Spleen (tissue), 11 donors: Measurements from ENCODE around the gene RPL10. TPM values are rescaled to one million over a fixed set of nuclear protein-coding genes. Genes with fewer than 3 reads are reported as not detected.

Experiments
- DNase-seq: peaks from one replicate; pipeline ENCODE4 v3.0.0-alpha.2; 2020
- H3K27ac ChIP-seq, 8 donors: fragments of 200-600 bp; sonication (generic) in 7 of 8; 1 replicate in 4 of 8; 2 replicates in 4 of 8; pipeline versions ENCODE4 v1.5.0 to v1.8.0; 2016 to 2021; ENCODE audit warnings: inconsistent platforms in 4 of 8, mild to moderate bottlenecking in 4 of 8, moderate library complexity in 1 of 8
- H3K27me3 ChIP-seq, 7 donors: fragments of 200-600 bp; sonication (generic) in 6 of 7; replicated peaks in 1 of 7; 1 replicate in 4 of 7; 2 replicates in 3 of 7; pipeline versions ENCODE4 v1.5.0 to v1.8.0; 2016 to 2021; ENCODE audit warnings: inconsistent platforms in 3 of 7, mild to moderate bottlenecking in 1 of 7
- H3K36me3 ChIP-seq, 6 donors: fragments of 200-600 bp; sonication (generic) in 5 of 6; 1 replicate in 4 of 6; 2 replicates in 2 of 6; pipeline versions ENCODE4 v1.5.0 to v1.8.0; 2016 to 2021; ENCODE audit warnings: inconsistent platforms in 2 of 6
- H3K4me1 ChIP-seq, 6 donors: fragments of 200-600 bp; sonication (generic) in 5 of 6; 1 replicate in 3 of 6; 2 replicates in 3 of 6; pipeline versions ENCODE4 v1.5.0 to v1.8.0; 2016 to 2021; ENCODE audit warnings: inconsistent platforms in 3 of 6
- H3K4me3 ChIP-seq, 8 donors: fragments of 200-600 bp; sonication (generic) in 7 of 8; 1 replicate in 4 of 8; 2 replicates in 4 of 8; pipeline versions ENCODE4 v1.5.0 to v1.8.0; 2016 to 2021; ENCODE audit warnings: inconsistent platforms in 4 of 8, mild to moderate bottlenecking in 4 of 8, moderate library complexity in 2 of 8
- H3K9me3 ChIP-seq, 8 donors: fragments of 200-600 bp; sonication (generic) in 7 of 8; 1 replicate in 4 of 8; 2 replicates in 4 of 8; pipeline versions ENCODE4 v1.5.0 to v1.8.0; 2016 to 2021; ENCODE audit warnings: inconsistent platforms in 4 of 8
- POLR2A ChIP-seq, 3 donors: fragments of 450-650 bp; IDR thresholded peaks; one replicate each; pipeline ENCODE4 v1.5.1; 2017; ENCODE audit warnings: antibody characterized with exemption in 3 of 3, mild to moderate bottlenecking in 1 of 3
- POLR2AphosphoS5 ChIP-seq, 3 donors: sonication (generic); formaldehyde crosslinking; IDR thresholded peaks; one replicate each; pipeline ENCODE4 v1.5.1; 2017; ENCODE audit warnings: antibody characterized with exemption in 3 of 3
- WGBS, 5 donors: extraction: QIAGEN DNeasy Blood & Tissue Kit in 3 of 5; methylation state at CpG; one replicate each; pipeline versions ENCODE4 v1.1.5 to v1.1.7; 2013 to 2018; 5-methylcytosine and 5-hydroxymethylcytosine counted together
- intact Hi-C: fragments of 100-400 bp; cut with DNase I; formaldehyde crosslinking; loops from one replicate; pipeline ENCODE4 v1.15.0; 2023; ENCODE audit warnings: low total_unique reads
- polyA plus RNA-seq, 3 donors: library from polyadenylated mRNA; stranded (reverse); fragments of 200-250 nt; gene quantifications; one replicate each; pipeline ENCODE4 v1.2.1, GENCODE V29; 2013
- total RNA-seq, 7 donors: library from RNA; depleted of rRNA in 3 of 7; stranded (reverse); fragments of >200 nt in 3 of 7; fragmentation: NEBNext Ultra II Directional in 4 of 7; extraction: Animal tissue kit (Norgen Biotek cat#: 25700) in 4 of 7; gene quantifications; one replicate each; pipeline versions ENCODE4 v1.1.0 to v1.2.1, GENCODE V29; 2016 to 2021
- TF ChIP-seq, protein P1 (sequence below), 11 experiments: fragments of 200-600 bp in 7 of 11; fragments of 450-650 bp in 4 of 11; sonication (generic) in 4 of 11; IDR thresholded peaks in 8 of 11; conservative IDR thresholded peaks in 3 of 11; 1 replicate in 7 of 11; 2 replicates in 4 of 11; pipeline versions ENCODE4 v1.4.0 to v1.8.0; 2016 to 2021; ENCODE audit warnings: antibody characterized with exemption in 11 of 11, inconsistent platforms in 4 of 11, mild to moderate bottlenecking in 1 of 11
- donor health status: healthy with polysubstance abuse.
- donor health status: DM: no; HTN: no; CAD: no; lungs with moderate emphysema.
- donor health status: DM: no; HTN: no; CAD: no.
- donor health status: Bipolar disorder and iron deficiency.
- donor health status: healthy.
- donor health status: DM: no; HTN: no; CAD: no.
- donor health status: DM: yes; HTN: yes; CAD: no.

Gene RPL10
- total and polyA plus RNA-seq, 10 donors, result 2,711 to 9,324 (median 3,504) TPM

DNA sequence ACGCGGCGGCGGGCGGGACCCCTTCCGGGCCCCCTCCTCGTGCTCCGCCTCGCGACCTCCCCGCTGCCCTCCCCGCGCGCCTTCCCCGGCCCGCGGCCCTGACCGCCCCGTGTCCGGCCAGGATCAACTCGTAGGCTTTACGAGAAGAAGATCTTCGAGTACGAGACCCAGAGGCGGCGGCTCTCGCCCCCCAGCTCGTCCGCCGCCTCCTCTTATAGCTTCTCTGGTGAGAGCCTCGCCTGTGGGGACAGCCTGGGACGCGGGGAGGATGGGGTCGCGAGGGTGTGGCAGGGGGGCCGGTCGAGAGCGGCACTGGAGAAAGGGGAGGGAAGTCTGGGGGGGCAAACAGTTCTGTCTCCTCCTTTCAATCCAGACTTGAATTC is 18.6 kb upstream of the RPL10 start:
- Histone ChIP-seq H3K4me1 (peaks cover 7 to 49% (median 24%) of the 10 kb centered on the region in 6 donors), H3K27me3 (no peaks in the 10 kb centered on the region), H3K36me3 (peaks cover 0 to 22% (median 0%) of the 10 kb centered on the region in 6 donors), H3K4me3 (peak overlapping the region; percentile 39 to 79 (median 52)), H3K9me3 (peaks cover 0 to 4% (median 0%) of the 10 kb centered on the region in 8 donors), H3K27ac (peak overlapping the region; percentile 81 to 99 (median 98))
- no peak for TF ChIP-seq POLR2A (IDR thresholded peaks at IDR 0.05)
- TF ChIP-seq, protein P1, sequence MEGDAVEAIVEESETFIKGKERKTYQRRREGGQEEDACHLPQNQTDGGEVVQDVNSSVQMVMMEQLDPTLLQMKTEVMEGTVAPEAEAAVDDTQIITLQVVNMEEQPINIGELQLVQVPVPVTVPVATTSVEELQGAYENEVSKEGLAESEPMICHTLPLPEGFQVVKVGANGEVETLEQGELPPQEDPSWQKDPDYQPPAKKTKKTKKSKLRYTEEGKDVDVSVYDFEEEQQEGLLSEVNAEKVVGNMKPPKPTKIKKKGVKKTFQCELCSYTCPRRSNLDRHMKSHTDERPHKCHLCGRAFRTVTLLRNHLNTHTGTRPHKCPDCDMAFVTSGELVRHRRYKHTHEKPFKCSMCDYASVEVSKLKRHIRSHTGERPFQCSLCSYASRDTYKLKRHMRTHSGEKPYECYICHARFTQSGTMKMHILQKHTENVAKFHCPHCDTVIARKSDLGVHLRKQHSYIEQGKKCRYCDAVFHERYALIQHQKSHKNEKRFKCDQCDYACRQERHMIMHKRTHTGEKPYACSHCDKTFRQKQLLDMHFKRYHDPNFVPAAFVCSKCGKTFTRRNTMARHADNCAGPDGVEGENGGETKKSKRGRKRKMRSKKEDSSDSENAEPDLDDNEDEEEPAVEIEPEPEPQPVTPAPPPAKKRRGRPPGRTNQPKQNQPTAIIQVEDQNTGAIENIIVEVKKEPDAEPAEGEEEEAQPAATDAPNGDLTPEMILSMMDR (IDR thresholded peaks at IDR 0.05 in 8 of 11, conservative IDR thresholded peaks at IDR 0.05 in 3 of 11), result no peak
- no peak for TF ChIP-seq POLR2AphosphoS5 (IDR thresholded peaks at IDR 0.05)
- DNase-seq, result no peak
- intact Hi-C loops, result no loop called here
- WGBS, 5 donors, result 0 to 43% (median 1%) methylated on average over 7 to 38 of the region's 38 CpGs

DNA sequence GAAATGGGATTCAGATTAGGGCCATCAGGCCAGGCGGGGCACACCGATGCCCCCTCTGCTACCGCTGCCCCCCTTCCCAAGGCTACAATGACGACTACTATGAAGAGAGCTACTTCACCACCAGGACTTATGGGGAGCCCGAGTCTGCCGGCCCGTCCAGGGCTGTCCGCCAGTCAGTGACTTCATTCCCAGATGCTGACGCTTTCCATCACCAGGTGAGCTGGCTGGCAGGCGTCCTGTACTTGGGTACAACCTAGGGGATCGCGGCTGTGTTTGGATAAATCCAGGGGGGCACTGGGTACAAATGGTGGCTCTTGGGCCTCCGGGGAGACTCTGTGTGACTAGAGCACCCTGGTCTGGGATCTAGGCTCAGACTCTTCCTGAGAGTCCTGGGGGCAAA is 18.0 kb upstream of the RPL10 start:
- WGBS, 5 donors, result 53 to 72% (median 57%) methylated on average over 6 to 13 of the region's 13 CpGs

DNA sequence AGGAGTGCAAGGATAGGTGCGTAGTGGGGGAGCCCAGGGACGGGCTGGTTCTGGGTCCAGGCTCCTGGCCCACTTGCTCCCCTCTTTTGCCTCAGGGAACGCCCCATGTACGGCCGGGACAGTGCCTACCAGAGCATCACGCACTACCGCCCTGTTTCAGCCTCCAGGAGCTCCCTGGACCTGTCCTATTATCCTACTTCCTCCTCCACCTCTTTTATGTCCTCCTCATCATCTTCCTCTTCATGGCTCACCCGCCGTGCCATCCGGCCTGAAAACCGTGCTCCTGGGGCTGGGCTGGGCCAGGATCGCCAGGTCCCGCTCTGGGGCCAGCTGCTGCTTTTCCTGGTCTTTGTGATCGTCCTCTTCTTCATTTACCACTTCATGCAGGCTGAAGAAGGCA is 17.4 kb upstream of the RPL10 start:
- peaks cover 0 to 22% (median 0%) of the 10 kb centered on the region in 6 donors for H3K36me3 ChIP-seq
- intact Hi-C loops, result no loop called here
- H3K27me3 ChIP-seq, result no peaks in the 10 kb centered on the region
- H3K9me3 ChIP-seq, result peaks cover 0 to 4% (median 0%) of the 10 kb centered on the region in 8 donors
- peaks cover 7 to 43% (median 19%) of the 10 kb centered on the region in 6 donors for H3K4me1 ChIP-seq
- peak; percentile 74 for DNase-seq
- peak overlapping the region in 2 of 8 donors; percentile 45 to 79 for H3K4me3 ChIP-seq
- peak overlapping the region in 4 of 8 donors; percentile 98 to 99 (median 98) for H3K27ac ChIP-seq
- WGBS, 5 donors, result 84 to 91% (median 87%) methylated on average over 11 to 14 of the region's 14 CpGs
- TF ChIP-seq POLR2AphosphoS5 (IDR thresholded peaks at IDR 0.05), result no peak

More for the DNA sequence above, 18.0 kb upstream of the RPL10 start:
- TF ChIP-seq, protein P1 (IDR thresholded peaks at IDR 0.05 in 8 of 11, conservative IDR thresholded peaks at IDR 0.05 in 3 of 11), result no peak
- no peak for TF ChIP-seq POLR2A (IDR thresholded peaks at IDR 0.05)
- TF ChIP-seq POLR2AphosphoS5 (IDR thresholded peaks at IDR 0.05), result no peak
- peak overlapping the region in 7 of 8 donors; percentile 95 to 99 (median 98) for H3K27ac ChIP-seq
- H3K9me3 ChIP-seq, result peaks cover 0 to 4% (median 0%) of the 10 kb centered on the region in 8 donors
- peaks cover 7 to 44% (median 19%) of the 10 kb centered on the region in 6 donors for H3K4me1 ChIP-seq
- H3K27me3 ChIP-seq, result no peaks in the 10 kb centered on the region
- peak; percentile 78 for DNase-seq
- intact Hi-C loops, result no loop called here
- H3K36me3 ChIP-seq, result peaks cover 0 to 22% (median 0%) of the 10 kb centered on the region in 6 donors
- H3K4me3 ChIP-seq, result peak overlapping the region in 7 of 8 donors; percentile 39 to 79 (median 52)

DNA sequence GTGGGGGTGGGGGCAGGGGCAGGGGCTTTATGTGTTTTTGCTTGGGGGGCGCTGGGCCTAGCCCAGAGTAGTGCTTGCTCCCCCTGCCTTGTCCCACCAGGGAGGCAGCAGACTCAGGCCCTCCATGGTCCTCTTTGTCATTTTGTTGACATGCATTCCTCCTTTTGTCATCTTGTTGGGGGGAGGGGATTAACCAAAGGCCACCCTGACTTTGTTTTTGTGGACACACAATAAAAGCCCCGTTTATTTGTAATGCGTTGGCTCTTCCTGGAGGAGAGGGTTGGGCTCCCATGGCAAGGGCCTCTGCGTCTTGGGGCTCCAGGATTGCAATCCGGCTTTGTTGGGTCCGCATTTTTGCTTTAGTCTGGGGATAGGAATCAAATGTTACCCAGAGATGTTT is 16.9 kb upstream of the RPL10 start:
- no peak overlapping the region for H3K4me3 ChIP-seq
- peaks cover 0 to 22% (median 0%) of the 10 kb centered on the region in 6 donors for H3K36me3 ChIP-seq
- intact Hi-C loops, result no loop called here
- no peak for TF ChIP-seq POLR2A (IDR thresholded peaks at IDR 0.05)
- TF ChIP-seq, protein P1 (IDR thresholded peaks at IDR 0.05 in 8 of 11, conservative IDR thresholded peaks at IDR 0.05 in 3 of 11), result no peak
- no peak for TF ChIP-seq POLR2AphosphoS5 (IDR thresholded peaks at IDR 0.05)
- no peak for DNase-seq
- peaks cover 7 to 43% (median 19%) of the 10 kb centered on the region in 6 donors for H3K4me1 ChIP-seq
- no peak overlapping the region for H3K27ac ChIP-seq
- H3K9me3 ChIP-seq, result peaks cover 0 to 4% (median 0%) of the 10 kb centered on the region in 8 donors
- 70 to 88% (median 73%) methylated on average over 6 of the region's 6 CpGs for WGBS, 5 donors
- H3K27me3 ChIP-seq, result no peaks in the 10 kb centered on the region
